NT2/D1 (cell line): ENCODE results near the gene ELP5.

Experiments
- SUZ12 ChIP-seq: IDR thresholded peaks from 2 replicates; pipeline ENCODE4 v1.6.1; 2011; ENCODE audit not compliant: insufficient read length, insufficient read depth; ENCODE audit errors: extremely low read depth
- YY1 ChIP-seq: IDR thresholded peaks from 2 replicates; pipeline ENCODE4 v1.6.1; 2011; ENCODE audit not compliant: insufficient read length, insufficient read depth

GRCh38 chr17:7226721-7227710 is 25.0 kb upstream of the ELP5 start:
- TF ChIP-seq SUZ12 (no peak), YY1 (no peak)
